Inferior parietal cortex (tissue), 1 donor: ENCODE results near the gene C2CD5.
"Not testable (repeated sequence)": the region's sequence is repeated elsewhere in the genome, so short reads cannot be mapped to it uniquely, and the experiment has no call there.

Experiments used
- DNase-seq: peaks from one replicate; pipeline ENCODE4 v3.0.0-alpha.2; 2016; ENCODE audit errors: extremely low spot score

C2CD5 gene

GRCh38 chr12:22535478-22535877 is 8.9 kb downstream of the C2CD5 start:
- DNase-seq, result no peak

GRCh38 chr12:22535038-22535437 is 9.3 kb downstream of the C2CD5 start:
- DNase-seq, result no peak

GRCh38 chr12:22533155-22533554 is 11.2 kb downstream of the C2CD5 start:
- DNase-seq, result no peak

GRCh38 chr12:22532317-22532716 is 12.0 kb downstream of the C2CD5 start:
- no peak for DNase-seq

GRCh38 chr12:22531205-22531604 is 13.1 kb downstream of the C2CD5 start:
- DNase-seq, result no peak

GRCh38 chr12:22529281-22530060 is 14.9 kb downstream of the C2CD5 start:
- DNase-seq, result no peak

- DNase-seq, result no peak
Observed at GRCh38 chr12:22527999-22528398, 16.3 kb downstream of the C2CD5 start.

- no peak for DNase-seq
Observed at GRCh38 chr12:22526836-22527235, 17.5 kb downstream of the C2CD5 start.

GRCh38 chr12:22525426-22525825 is 18.9 kb downstream of the C2CD5 start:
- DNase-seq, result no peak

- no peak for DNase-seq
Observed at GRCh38 chr12:22518998-22519397, 25.3 kb downstream of the C2CD5 start.

GRCh38 chr12:22518060-22518719 is 26.2 kb downstream of the C2CD5 start:
- no peak for DNase-seq

- DNase-seq, result no peak
Observed at GRCh38 chr12:22514875-22515274, 29.5 kb downstream of the C2CD5 start.

- DNase-seq, result no peak
Observed at GRCh38 chr12:22505826-22506225, 38.5 kb downstream of the C2CD5 start.

GRCh38 chr12:22500100-22500499 is 44.2 kb downstream of the C2CD5 start:
- no peak for DNase-seq

GRCh38 chr12:22499445-22499844 is 44.9 kb downstream of the C2CD5 start:
- DNase-seq, result no peak

- no peak for DNase-seq
Observed at GRCh38 chr12:22494319-22494718, 50.0 kb downstream of the C2CD5 start.

- DNase-seq, result no peak
Observed at GRCh38 chr12:22491034-22491433, 53.3 kb downstream of the C2CD5 start.

- no peak for DNase-seq
Observed at GRCh38 chr12:22488478-22488877, 55.9 kb downstream of the C2CD5 start.

GRCh38 chr12:22487683-22488082 is 56.7 kb downstream of the C2CD5 start:
- DNase-seq, result not testable (repeated sequence)

- DNase-seq, result no peak
Observed at GRCh38 chr12:22481547-22482104, 62.7 kb downstream of the C2CD5 start.

GRCh38 chr12:22480814-22481213 is 63.5 kb downstream of the C2CD5 start:
- DNase-seq, result not testable (repeated sequence)

- no peak for DNase-seq
Observed at GRCh38 chr12:22480016-22480415, 64.3 kb downstream of the C2CD5 start.

GRCh38 chr12:22477894-22478287 is 66.5 kb downstream of the C2CD5 start:
- no peak for DNase-seq
